Fibroblast of villous mesenchyme (primary cell): ENCODE measurements around the gene GRM8. TPM values are rescaled to one million over a fixed set of nuclear protein-coding genes. Genes with fewer than 3 reads are reported as not detected.

Experiments used
- DNase-seq: peaks from one replicate; pipeline ENCODE4 v3.0.0-alpha.2; 2010; ENCODE audit warnings: low read depth
- H3K4me3 ChIP-seq: 2 replicates; pipeline ENCODE4 v1.5.1; 2011; ENCODE audit warnings: low read depth, mild to moderate bottlenecking, low read length
- total RNA-seq: library from RNA; depleted of rRNA; stranded (reverse); fragments of >200 nt; gene quantifications from 2 replicates; pipeline ENCODE4 v1.2.3, GENCODE V29; 2012
- TF ChIP-seq, protein P1 (sequence below): IDR thresholded peaks from 2 replicates; pipeline ENCODE4 v1.5.1; 2012; ENCODE audit warnings: low read depth, mild to moderate bottlenecking, low read length; ENCODE audit not compliant: insufficient read depth

The GRM8 gene
- total RNA-seq, 1 donor: not detected

- TF ChIP-seq, protein P1, sequence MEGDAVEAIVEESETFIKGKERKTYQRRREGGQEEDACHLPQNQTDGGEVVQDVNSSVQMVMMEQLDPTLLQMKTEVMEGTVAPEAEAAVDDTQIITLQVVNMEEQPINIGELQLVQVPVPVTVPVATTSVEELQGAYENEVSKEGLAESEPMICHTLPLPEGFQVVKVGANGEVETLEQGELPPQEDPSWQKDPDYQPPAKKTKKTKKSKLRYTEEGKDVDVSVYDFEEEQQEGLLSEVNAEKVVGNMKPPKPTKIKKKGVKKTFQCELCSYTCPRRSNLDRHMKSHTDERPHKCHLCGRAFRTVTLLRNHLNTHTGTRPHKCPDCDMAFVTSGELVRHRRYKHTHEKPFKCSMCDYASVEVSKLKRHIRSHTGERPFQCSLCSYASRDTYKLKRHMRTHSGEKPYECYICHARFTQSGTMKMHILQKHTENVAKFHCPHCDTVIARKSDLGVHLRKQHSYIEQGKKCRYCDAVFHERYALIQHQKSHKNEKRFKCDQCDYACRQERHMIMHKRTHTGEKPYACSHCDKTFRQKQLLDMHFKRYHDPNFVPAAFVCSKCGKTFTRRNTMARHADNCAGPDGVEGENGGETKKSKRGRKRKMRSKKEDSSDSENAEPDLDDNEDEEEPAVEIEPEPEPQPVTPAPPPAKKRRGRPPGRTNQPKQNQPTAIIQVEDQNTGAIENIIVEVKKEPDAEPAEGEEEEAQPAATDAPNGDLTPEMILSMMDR: no peak
- H3K4me3 ChIP-seq: no peak overlapping the region
- no peak for DNase-seq
These were observed 584.4 kb downstream of the GRM8 start for GRCh38 chr7:126668367-126668752.

DNA sequence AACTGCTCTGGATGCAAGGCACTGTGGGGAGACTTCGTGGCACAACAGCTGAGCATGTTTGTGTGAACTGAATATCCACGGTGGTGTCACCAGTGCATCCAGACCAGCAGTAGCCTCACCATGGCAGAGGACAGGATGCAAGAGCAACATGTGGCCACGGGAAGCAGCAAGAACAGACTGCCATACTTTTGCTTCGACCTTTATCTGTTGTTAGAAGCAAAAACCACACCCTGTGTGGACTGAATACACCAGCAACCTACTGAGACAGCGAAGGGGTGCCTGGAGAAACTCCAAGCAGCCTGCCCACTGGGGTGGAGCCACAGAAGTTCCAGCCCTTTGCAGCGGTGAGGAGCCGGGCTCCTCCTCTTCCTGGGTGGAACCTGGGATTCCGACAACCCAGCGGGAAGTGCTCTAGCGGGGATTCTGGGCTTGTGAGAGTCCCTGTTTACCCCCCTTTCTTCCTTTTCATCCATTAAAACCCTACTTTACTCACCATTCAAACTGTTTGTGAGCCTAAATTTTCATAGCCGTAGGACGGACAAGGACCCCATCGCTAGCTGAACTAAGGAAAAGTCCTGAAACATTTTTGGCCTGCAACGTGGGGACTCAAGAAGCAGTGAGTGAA is 584.9 kb downstream of the GRM8 start:
- TF ChIP-seq, protein P1: no peak
- no peak for DNase-seq
- no peak overlapping the region for H3K4me3 ChIP-seq

DNA sequence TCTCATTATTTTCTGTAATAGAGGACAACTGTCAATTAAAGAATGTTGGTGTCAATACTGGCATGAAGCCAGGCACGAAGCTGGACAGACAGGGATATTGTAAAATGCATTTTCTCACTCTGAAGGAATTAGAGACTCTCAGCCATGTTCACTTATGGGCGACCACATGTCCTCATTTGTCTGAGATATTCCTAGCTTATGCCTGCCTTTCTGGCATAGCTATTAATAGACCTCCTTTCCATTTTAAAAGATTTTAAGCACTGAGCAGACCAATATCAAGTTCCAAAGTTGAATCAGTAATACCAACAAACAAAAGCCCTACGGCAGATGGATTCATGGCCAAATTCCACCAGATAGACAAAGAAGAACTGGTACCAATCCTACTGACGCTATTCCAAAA is 589.9 kb downstream of the GRM8 start:
- H3K4me3 ChIP-seq: no peak overlapping the region
- DNase-seq: no peak
- TF ChIP-seq, protein P1: no peak

DNA sequence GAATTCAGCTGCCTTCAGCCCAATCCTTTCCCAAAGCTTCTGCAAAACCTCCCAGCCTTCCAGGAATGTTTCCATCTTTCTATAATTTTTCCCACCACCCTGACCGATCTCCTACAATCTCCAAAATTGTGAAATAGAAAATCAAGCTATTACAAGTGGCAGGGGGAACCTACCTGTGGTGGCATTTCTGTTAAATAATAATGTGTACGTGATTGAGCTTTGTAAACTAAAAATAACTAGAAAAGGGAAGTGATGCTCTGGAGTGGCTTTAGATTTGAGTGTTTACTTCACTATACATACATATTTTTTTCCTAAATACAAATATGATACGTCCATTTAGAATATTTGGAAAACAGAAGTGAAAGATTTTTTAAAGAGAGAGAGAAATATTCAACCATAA is 593.6 kb downstream of the GRM8 start:
- TF ChIP-seq, protein P1: no peak
- no peak for DNase-seq
- no peak overlapping the region for H3K4me3 ChIP-seq

DNA sequence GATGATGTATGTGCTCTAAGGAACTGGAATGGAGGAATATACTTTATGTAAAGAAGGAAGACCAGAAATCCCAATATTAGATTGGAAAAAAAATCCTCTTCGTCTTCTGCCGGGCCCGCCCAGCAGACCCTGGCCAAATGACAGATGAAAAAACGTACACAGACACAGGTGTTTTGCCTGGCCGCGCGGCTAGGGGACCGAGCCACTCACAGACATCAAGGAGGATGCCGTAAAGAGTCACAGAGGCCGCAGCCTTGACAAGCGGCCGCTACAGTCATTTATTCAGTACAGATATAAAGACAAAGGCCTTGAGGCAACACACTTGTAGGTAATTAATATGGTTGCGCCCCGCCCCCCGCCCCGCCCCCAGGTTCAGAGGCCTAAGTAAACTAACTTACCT is 594.1 kb downstream of the GRM8 start:
- TF ChIP-seq, protein P1: no peak
- no peak overlapping the region for H3K4me3 ChIP-seq
- DNase-seq: no peak

DNA sequence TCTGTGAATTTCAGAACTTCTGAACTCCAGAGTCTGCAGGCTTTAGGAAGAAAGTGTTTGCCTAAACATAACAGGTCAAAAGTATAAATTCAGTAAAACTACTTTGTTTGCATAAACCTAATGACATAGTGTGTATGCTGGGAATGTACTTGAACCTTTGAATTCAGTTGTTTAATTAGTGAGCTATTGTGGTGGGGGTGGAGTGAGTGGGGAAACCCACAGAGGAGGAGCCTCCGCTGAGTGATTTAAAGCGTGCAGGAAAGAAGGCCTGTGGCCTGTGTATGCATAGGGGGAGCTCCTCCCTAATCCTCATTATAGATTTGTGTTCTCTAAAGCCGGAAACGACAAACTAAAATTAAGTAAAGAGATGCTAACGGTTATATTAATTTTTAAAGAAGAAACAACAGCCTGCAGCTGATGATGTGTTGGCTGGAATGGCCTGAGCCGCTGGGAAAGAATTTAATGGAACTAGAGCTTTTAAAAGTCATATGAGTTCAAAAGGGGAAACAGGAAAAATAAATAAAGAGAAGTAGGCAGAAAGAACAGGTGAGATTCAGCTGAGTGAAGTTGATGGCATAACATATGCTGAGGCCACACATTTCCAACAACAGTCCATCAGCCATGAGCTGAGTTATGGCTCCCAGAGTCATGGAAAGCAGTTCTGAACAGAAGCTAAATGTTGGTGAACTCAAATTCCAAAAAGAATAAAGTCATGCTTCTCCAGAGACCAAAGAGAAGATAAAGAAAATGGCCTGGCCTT is 595.0 kb downstream of the GRM8 start:
- H3K4me3 ChIP-seq: no peak overlapping the region
- DNase-seq: no peak
- TF ChIP-seq, protein P1: no peak
